ENCODE results near the gene SNX13.
"Not testable (repeated sequence)": the region's sequence is repeated elsewhere in the genome, so short reads cannot be mapped to it uniquely, and the experiment has no call there.

SNX13 gene

GRCh38 chr7:17912536-17913235 lies 27.6 kb downstream of the SNX13 start:
- DNase-seq (ENCODE audit: low spot score) = no peak

DNA sequence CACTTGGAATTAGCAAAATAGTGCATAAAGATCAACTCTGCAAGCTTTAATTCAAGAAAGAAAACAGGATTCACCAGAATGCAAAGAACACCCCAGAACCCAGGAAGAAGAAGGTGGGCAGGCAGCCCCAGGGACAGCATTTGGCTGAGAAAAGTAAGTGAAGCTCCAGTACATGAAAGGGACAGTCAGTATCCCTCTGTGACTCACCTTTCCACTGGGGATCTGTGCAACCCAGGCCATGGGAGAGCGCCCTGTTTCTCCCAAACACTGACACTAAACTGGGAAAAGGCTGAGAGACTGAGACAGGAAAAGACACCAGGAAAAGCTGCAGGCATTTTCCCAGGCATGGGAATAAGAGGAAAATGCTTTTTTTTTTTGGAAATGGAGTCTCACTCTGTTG lies 28.2 kb downstream of the SNX13 start:
- no peak for DNase-seq (ENCODE audit: low spot score)

DNA sequence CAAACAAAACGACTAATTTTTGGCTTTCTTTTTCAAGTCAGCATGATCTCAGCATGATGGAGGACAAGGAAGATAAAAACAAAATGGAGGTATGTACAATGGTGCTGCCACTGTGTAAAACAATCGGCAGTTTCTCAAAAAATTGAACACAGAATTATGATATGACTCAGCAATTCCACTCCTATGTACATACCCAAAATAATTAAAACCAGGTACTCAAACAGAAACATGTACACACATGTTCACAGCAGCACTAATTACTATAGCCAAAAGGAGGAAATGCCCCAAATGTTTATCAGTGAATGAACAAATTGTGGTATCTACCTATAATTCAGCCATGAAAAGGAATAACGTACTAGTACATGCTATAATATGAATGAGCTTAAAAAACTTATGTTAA lies 29.9 kb downstream of the SNX13 start:
- no peak for DNase-seq (ENCODE audit: low spot score)

- not testable (repeated sequence) for DNase-seq (ENCODE audit: low spot score)
Observed at GRCh38 chr7:17909310-17909709, 31.0 kb downstream of the SNX13 start.

DNA sequence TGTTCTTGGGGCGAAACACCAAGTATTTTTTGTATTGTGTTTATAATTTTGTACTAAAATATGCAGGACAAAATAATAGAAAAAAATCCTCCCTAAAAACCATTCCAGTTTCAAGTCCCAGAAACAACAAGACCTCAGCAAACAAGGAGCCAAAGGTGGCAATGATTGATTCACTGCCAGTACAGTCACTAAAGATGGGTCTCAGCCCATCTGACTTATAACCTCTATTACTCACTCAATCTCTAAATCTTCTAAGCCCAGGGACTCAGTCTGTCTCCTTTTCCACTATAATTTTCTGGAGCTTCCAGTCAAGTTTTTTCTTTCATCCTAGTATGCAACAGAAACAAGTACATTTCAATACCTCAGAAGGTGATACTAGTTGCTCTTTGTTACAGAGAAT lies 33.3 kb downstream of the SNX13 start:
- no peak for DNase-seq (ENCODE audit: low spot score)

- no peak for DNase-seq (ENCODE audit: low spot score)
Observed at GRCh38 chr7:17903337-17903736, 37.0 kb downstream of the SNX13 start.

DNA sequence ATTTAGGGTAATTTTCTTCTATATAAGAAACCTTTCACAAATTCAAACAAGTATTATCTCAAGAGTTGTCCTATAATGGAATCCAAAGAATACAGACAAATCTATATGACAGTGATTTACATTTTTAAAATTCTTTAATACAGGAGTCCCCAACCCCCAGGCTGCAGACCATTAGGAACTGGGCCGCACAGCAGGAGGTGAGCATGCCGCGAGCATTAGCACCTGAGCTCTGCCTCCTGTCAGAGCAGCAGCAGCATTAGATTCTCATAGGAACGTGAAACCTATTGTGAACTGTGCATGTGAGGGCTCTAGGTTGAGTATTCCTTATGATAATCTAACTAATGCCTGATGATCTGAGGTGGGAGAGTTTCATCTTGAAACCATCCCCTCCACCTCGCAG lies 37.7 kb downstream of the SNX13 start:
- DNase-seq (ENCODE audit: low spot score) = peak; percentile 18

GRCh38 chr7:17900464-17900863 lies 39.8 kb downstream of the SNX13 start:
- no peak for DNase-seq (ENCODE audit: low spot score)

DNA sequence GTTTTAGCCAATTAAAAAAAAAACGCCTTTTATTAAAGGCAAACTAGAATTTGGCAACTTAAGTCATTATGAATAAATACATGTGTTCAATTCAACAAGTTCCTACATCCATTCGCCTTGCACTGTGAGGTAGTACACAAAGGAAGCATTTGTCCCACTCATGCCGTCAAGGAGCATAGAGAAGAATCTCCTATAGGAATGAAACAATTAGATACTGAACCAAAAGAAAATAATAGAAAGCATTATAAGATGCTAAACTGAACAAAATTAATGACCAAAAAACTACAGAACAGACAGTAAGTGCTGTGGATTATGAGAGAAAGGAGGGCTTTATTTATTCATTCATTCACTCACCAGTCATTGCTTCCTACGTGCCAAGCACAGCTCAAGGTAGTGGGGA lies 42.2 kb downstream of the SNX13 start:
- DNase-seq (ENCODE audit: low spot score) = no peak

GRCh38 chr7:17887286-17887685 lies 53.0 kb downstream of the SNX13 start:
- no peak for DNase-seq (ENCODE audit: low spot score)

- no peak for DNase-seq (ENCODE audit: low spot score)
Observed at GRCh38 chr7:17882685-17883084, 57.6 kb downstream of the SNX13 start.

DNA sequence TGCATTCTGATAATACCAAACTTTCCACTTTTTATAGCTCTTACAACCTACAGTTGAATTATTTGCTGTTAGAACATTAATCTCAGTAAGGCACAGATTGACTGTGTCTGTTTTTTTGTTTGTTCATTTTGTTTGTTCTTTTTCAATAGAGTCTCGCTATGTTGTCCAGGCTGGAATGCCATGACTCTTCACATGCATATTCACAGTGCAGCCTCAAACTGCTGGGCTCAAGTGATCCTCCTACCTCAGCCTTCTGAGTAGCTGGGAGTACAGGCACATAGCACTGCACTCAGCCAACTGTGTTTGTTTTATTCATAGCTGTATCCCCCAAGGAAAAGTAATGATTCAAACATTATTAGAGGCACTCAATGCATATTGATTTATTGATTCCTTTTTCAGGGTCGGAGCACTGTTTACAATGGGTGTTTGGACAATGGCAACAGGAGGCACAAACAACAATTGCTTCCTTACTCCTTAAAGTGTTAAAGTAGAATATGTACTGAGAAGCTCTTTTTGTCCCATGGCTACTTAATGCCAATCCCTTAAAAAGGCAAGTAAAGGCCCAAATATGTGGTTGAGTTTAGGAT lies 61.1 kb downstream of the SNX13 start:
- no peak for DNase-seq (ENCODE audit: low spot score)

DNA sequence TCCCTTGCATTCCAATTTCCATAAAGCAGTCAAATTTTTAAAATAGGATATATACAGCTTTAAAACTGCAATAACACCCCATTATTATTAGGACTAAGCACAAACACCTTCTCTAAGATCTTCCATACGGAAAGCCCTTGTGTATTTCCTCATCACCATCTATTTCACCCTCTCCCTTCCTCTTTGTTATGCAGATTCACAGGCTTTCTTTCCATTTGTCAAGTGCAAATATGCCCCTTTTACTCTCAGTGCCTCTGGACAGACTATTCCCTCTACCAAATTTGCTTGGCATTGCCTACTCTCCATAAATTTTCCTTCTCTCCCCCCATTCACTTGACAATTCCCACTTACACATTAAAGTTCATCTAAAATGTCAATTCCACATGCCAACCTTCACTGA lies 61.7 kb downstream of the SNX13 start:
- no peak for DNase-seq (ENCODE audit: low spot score)

GRCh38 chr7:17871815-17872533 lies 68.3 kb downstream of the SNX13 start:
- no peak for DNase-seq (ENCODE audit: low spot score)

- no peak for DNase-seq (ENCODE audit: low spot score)
Observed at GRCh38 chr7:17870406-17870805, 69.9 kb downstream of the SNX13 start.

- no peak for DNase-seq (ENCODE audit: low spot score)
Observed at GRCh38 chr7:17863809-17864143, 76.5 kb downstream of the SNX13 start.

GRCh38 chr7:17863095-17863808 lies 77.0 kb downstream of the SNX13 start:
- DNase-seq (ENCODE audit: low spot score) = no peak

GRCh38 chr7:17856251-17856650 lies 84.0 kb downstream of the SNX13 start:
- DNase-seq (ENCODE audit: low spot score) = no peak

GRCh38 chr7:17855202-17855601 lies 85.1 kb downstream of the SNX13 start:
- no peak for DNase-seq (ENCODE audit: low spot score)

- no peak for DNase-seq (ENCODE audit: low spot score)
Observed at GRCh38 chr7:17854261-17855047, 85.8 kb downstream of the SNX13 start.

GRCh38 chr7:17852361-17852760 lies 87.9 kb downstream of the SNX13 start:
- DNase-seq (ENCODE audit: low spot score) = no peak

- DNase-seq (ENCODE audit: low spot score) = no peak
Observed at GRCh38 chr7:17849504-17849903, 90.8 kb downstream of the SNX13 start.
